DOHH2 (cell line): ENCODE results near the gene ALDH6A1.

Source experiments
- EZH2phosphoT487 ChIP-seq: fragments of 200-600 bp; sonication (generic); IDR thresholded peaks from 2 replicates; pipeline ENCODE4 v1.6.1; 2017; ENCODE audit warnings: borderline replicate concordance, mild to moderate bottlenecking, antibody characterized with exemption, low read length, moderate library complexity, mixed read lengths
- TF ChIP-seq, protein P1 (sequence below): fragments of 200-600 bp; sonication (generic); IDR thresholded peaks from one replicate; pipeline ENCODE4 v1.5.1; 2014; ENCODE audit warnings: antibody characterized with exemption, mild to moderate bottlenecking, low read depth, low read length; ENCODE audit not compliant: poor library complexity, severe bottlenecking

DNA sequence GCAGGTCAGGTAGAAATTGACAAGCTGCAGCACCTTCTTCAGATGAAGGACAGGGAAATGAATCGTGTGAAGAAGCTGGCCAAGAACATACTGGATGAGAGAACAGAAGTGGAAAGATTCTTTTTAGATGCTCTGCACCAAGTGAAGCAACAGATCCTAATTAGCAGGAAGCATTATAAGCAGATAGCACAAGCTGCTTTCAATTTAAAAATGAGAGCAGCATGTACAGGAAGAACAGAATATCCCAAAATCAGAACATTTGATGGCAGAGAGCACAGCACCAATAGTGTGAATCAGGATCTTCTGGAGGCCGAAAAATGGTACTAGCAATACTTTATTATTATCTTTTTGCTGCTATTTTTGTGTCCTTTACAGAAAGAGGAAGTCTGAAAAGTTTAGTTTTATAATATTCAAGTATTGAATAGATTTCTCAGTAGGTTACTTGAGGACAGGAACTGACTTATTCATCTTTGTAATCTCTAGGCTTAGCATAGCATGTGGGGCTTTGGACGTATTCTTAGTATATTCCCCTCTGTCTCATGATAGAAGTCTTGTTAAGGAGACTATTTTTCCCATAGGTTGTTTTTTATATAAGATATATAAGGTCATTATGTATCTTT lies 34.3 kb downstream of the ALDH6A1 start:
- TF ChIP-seq, protein P1, sequence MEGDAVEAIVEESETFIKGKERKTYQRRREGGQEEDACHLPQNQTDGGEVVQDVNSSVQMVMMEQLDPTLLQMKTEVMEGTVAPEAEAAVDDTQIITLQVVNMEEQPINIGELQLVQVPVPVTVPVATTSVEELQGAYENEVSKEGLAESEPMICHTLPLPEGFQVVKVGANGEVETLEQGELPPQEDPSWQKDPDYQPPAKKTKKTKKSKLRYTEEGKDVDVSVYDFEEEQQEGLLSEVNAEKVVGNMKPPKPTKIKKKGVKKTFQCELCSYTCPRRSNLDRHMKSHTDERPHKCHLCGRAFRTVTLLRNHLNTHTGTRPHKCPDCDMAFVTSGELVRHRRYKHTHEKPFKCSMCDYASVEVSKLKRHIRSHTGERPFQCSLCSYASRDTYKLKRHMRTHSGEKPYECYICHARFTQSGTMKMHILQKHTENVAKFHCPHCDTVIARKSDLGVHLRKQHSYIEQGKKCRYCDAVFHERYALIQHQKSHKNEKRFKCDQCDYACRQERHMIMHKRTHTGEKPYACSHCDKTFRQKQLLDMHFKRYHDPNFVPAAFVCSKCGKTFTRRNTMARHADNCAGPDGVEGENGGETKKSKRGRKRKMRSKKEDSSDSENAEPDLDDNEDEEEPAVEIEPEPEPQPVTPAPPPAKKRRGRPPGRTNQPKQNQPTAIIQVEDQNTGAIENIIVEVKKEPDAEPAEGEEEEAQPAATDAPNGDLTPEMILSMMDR = no peak
- TF ChIP-seq EZH2phosphoT487 = no peak
